ENCODE data around the gene SYT17.

The SYT17 gene

GRCh38 chr16:19139436-19140091 lies 28.5 kb upstream of the SYT17 start:
- no peak for DNase-seq

GRCh38 chr16:19140396-19140795 lies 27.6 kb upstream of the SYT17 start:
- no peak for DNase-seq

- DNase-seq, result no peak
Measured at GRCh38 chr16:19142939-19143598, 25.0 kb upstream of the SYT17 start.

- no peak for DNase-seq
Measured at GRCh38 chr16:19143599-19143956, 24.5 kb upstream of the SYT17 start.

GRCh38 chr16:19145010-19145409 lies 23.0 kb upstream of the SYT17 start:
- no peak for DNase-seq

- no peak for DNase-seq
Measured at GRCh38 chr16:19147126-19147525, 20.9 kb upstream of the SYT17 start.

- no peak for DNase-seq
Measured at GRCh38 chr16:19147627-19148026, 20.4 kb upstream of the SYT17 start.

- no peak for DNase-seq
Measured at GRCh38 chr16:19148189-19148588, 19.9 kb upstream of the SYT17 start.

GRCh38 chr16:19151310-19151709 lies 16.7 kb upstream of the SYT17 start:
- DNase-seq, result no peak

GRCh38 chr16:19152042-19152441 lies 16.0 kb upstream of the SYT17 start:
- no peak for DNase-seq

GRCh38 chr16:19153876-19154275 lies 14.2 kb upstream of the SYT17 start:
- no peak for DNase-seq

GRCh38 chr16:19162085-19162484 lies 6.0 kb upstream of the SYT17 start:
- DNase-seq, result no peak

GRCh38 chr16:19163215-19163614 lies 4.8 kb upstream of the SYT17 start:
- no peak for DNase-seq

- no peak for DNase-seq
Measured at GRCh38 chr16:19164285-19164684, 3.8 kb upstream of the SYT17 start.

- DNase-seq, result no peak
Measured at GRCh38 chr16:19165101-19165500, 2.9 kb upstream of the SYT17 start.

- no peak for DNase-seq
Measured at GRCh38 chr16:19166500-19166899, 1.5 kb upstream of the SYT17 start.

- DNase-seq, result no peak
Measured at GRCh38 chr16:19168371-19169081, 486 bp downstream of the SYT17 start.

GRCh38 chr16:19169082-19169639 lies 1.1 kb downstream of the SYT17 start:
- no peak for DNase-seq

GRCh38 chr16:19170043-19170655 lies 2.1 kb downstream of the SYT17 start:
- no peak for DNase-seq

GRCh38 chr16:19172098-19172780 lies 4.2 kb downstream of the SYT17 start:
- no peak for DNase-seq

- DNase-seq, result no peak
Measured at GRCh38 chr16:19173059-19173458, 5.0 kb downstream of the SYT17 start.

- DNase-seq, result no peak
Measured at GRCh38 chr16:19173649-19174383, 5.8 kb downstream of the SYT17 start.

Measured in activated T-cell treated with anti-CD3 and anti-CD28 coated beads for 4 hours (primary cell).